GM18868 (cell line): ENCODE results near the gene KXD1.
"Not testable (repeated sequence)": the region's sequence is repeated elsewhere in the genome, so short reads cannot be mapped to it uniquely, and the experiment has no call there.

ENCODE experiments used
- ATAC-seq: cut with Tn5 transposase; IDR thresholded peaks from one replicate; pipeline ENCODE4 v1.9.1; 2021; ENCODE audit warnings: mild to moderate bottlenecking, moderate library complexity; ENCODE audit not compliant: unreplicated experiment

KXD1 gene

GRCh38 chr19:18533058-18533457 lies 24.6 kb upstream of the KXD1 start:
- no peak for ATAC-seq

- no peak for ATAC-seq
These were observed 21.2 kb upstream of the KXD1 start for GRCh38 chr19:18536475-18536874.

- no peak for ATAC-seq
These were observed 20.2 kb upstream of the KXD1 start for GRCh38 chr19:18537431-18537830.

- no peak for ATAC-seq
These were observed 19.6 kb upstream of the KXD1 start for GRCh38 chr19:18538115-18538514.

GRCh38 chr19:18539372-18539771 lies 18.3 kb upstream of the KXD1 start:
- ATAC-seq = no peak

GRCh38 chr19:18540200-18540599 lies 17.5 kb upstream of the KXD1 start:
- ATAC-seq = not testable (repeated sequence)

GRCh38 chr19:18541258-18541991 lies 16.2 kb upstream of the KXD1 start:
- no peak for ATAC-seq

GRCh38 chr19:18541992-18542940 lies 15.4 kb upstream of the KXD1 start:
- no peak for ATAC-seq

GRCh38 chr19:18542941-18543813 lies 14.5 kb upstream of the KXD1 start, which contains the start of gene FKBP8:
TSS of gene FKBP8 (minus strand) at chr19:18543573. CDS start at chr19:18541970, 1,603 bp downstream.
- peak; percentile 96 for ATAC-seq

GRCh38 chr19:18543814-18544475 lies 13.7 kb upstream of the KXD1 start:
- ATAC-seq = peak; percentile 62

GRCh38 chr19:18551631-18552030 lies 6.0 kb upstream of the KXD1 start:
- no peak for ATAC-seq

GRCh38 chr19:18558202-18558555 lies 509 bp downstream of the KXD1 start:
- ATAC-seq = no peak

- no peak for ATAC-seq
These were observed 934 bp downstream of the KXD1 start for GRCh38 chr19:18558604-18559003.

- no peak for ATAC-seq
These were observed 2.0 kb downstream of the KXD1 start for GRCh38 chr19:18559685-18560084.

- ATAC-seq = no peak
These were observed 4.4 kb downstream of the KXD1 start for GRCh38 chr19:18562086-18562485.

- no peak for ATAC-seq
These were observed 9.3 kb downstream of the KXD1 start for GRCh38 chr19:18566953-18567352.

GRCh38 chr19:18568367-18568766 lies 10.7 kb downstream of the KXD1 start:
- ATAC-seq = no peak

GRCh38 chr19:18571564-18572344 lies 14.1 kb downstream of the KXD1 start, which contains the start of gene UBA52:
TSS of gene UBA52 (plus strand) at chr19:18571857. CDS start at chr19:18573301, 1,444 bp downstream.
- ATAC-seq = peak; percentile 93

- no peak for ATAC-seq
These were observed 17.1 kb downstream of the KXD1 start for GRCh38 chr19:18574691-18575291.
